ENCODE data around the gene UBE3B.

DNA sequence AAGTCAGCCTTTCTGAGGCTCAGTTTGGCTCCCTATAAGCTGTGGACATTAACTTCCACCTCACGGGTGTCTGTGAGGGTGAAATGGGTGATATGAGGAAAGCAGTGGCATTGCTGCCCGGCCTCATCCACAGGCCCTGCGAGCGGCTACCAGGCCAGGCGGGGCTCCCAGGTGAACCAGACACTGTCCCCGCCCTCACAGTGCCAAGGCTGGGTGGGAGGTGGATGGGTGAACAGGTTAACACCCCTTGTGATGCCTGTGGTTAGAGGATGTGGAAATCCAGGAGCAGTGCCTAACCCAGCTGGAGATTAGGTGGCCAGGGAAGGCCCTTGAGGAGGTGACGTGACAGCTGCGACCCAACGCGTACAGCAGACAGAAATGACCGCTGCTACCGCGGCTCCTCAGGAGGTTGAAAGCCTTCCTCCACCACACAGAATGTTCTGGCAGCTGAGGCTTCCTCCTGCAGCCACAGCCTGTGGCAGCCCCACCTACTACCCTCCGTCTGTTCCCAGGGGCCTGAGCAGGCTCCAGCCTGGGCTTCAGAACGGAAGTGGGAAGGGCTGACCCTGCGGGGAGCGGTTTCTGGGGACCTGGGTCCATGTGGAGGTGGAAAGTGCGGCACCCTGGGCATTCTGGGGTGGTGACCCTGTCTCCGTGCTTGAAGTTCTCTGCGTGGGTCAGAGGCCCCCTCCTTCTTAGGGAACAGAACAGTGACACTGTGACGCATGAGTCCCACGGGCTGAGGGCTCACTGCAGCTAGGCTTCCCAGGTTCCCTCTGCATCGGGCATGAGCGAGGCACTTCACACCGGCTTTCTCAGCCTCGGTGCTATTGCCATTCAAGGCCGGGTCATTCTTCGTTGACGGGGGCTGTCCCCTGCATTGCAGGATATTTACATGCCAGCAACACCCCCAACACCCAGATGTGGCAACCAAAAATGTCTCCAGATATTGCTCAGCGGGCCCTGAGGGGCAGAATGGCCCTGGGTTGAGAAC is 86.2 kb downstream of the UBE3B start:
- TF ChIP-seq, protein P1, sequence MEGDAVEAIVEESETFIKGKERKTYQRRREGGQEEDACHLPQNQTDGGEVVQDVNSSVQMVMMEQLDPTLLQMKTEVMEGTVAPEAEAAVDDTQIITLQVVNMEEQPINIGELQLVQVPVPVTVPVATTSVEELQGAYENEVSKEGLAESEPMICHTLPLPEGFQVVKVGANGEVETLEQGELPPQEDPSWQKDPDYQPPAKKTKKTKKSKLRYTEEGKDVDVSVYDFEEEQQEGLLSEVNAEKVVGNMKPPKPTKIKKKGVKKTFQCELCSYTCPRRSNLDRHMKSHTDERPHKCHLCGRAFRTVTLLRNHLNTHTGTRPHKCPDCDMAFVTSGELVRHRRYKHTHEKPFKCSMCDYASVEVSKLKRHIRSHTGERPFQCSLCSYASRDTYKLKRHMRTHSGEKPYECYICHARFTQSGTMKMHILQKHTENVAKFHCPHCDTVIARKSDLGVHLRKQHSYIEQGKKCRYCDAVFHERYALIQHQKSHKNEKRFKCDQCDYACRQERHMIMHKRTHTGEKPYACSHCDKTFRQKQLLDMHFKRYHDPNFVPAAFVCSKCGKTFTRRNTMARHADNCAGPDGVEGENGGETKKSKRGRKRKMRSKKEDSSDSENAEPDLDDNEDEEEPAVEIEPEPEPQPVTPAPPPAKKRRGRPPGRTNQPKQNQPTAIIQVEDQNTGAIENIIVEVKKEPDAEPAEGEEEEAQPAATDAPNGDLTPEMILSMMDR (IDR thresholded peaks at IDR 0.05) = no peak
- no peak for TF ChIP-seq POLR2AphosphoS5 (IDR thresholded peaks at IDR 0.05)

Data from prostate gland (tissue), 2 donors.